DMS 273 (cell line): ENCODE results near the gene GSDME.

Experiments
- DNase-seq: peaks from one replicate; lab custom pipeline; 2025; ENCODE audit not compliant: unreplicated experiment; lab: John Stamatoyannopoulos, UW

Gene GSDME

GRCh38 chr7:24773646-24774045 is 16.4 kb upstream of the GSDME start:
- DNase-seq = no peak

DNA sequence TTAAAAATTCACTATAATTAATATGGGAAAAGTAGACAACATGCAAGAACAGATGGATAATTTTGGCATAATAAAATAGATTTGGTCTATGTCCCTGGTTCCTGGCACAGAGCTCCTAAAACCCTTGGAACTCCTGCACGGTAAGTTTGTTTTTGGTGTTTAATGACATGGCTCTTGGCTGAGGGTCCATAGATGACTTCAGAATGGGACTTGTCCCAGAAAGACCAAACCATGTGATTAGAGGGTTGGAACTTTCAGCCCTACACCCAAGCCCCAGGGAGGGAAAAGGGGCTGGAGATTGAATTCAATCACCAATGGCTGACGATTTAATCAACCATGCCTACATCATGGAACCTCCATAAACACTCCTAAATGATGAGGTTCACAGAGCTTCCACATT is 12.6 kb upstream of the GSDME start:
- DNase-seq = no peak

DNA sequence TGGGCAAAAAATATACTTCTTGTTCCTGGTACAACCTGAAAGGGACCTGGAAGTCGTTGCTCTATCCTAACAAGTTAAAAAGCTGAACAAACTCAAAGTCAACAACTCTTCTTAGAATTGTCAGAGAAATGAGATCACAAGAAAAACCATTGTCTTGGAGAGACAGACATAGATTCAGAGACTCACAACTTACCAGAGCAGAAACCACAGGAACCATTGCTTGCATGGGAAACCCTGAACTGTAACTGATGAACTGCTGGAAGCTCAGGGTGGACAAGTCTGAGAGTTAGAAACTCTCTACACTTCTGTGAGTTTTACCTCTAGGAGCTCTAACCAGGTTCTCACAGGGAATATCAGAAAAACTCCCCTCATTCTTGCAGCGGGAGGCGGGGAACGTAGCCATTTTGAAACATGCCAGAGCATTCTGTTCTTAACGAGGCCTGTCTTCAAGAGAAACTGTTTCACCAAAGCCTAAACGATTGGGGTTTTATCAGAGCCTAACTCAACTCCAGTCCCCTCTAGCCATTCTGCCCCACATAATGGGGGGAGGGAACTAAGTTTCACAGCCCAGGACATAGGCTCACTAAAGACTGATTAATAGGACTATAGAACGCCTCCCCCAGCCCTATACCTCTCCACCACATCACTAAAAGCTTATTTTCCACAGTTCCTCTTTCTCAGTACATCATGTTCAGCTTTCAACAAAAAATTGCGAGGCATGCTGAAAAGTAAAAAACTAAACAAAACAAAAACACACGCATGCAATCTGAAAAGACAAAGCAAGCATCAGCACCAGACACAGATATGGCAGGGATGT is 12.0 kb upstream of the GSDME start:
- no peak for DNase-seq

- no peak for DNase-seq
Observed at GRCh38 chr7:24767878-24768569, 10.8 kb upstream of the GSDME start.

GRCh38 chr7:24764972-24765744 is 7.9 kb upstream of the GSDME start:
- peak; percentile 53 for DNase-seq

- DNase-seq = no peak
Observed at GRCh38 chr7:24764011-24764410, 6.7 kb upstream of the GSDME start.

DNA sequence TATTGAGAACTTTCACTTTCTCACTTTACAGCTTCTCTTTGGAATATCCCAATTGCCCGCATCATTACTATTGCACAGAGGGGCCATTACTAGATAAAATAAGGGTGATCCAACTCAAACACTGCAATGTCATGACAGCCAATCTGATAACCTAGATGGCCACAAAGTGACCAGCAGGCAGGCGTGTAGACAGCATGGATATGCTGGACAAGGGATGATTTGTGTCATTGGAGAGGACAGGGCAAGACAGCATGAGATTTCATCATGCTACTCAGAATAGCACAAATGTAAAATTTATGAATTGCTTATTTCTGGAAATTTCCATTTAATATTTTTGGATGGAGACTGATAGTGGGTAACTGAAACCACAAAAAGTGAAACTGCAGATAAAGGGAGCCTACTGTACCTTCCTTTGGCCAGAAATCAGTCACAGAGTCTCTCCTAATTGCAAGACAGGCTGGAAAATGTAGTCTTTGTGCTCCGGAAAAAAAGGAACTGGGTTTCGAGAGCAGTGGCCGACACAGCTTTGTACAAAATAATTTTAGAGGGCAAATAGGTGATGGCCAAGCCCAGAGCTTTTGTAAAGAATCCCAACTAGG is 6.1 kb upstream of the GSDME start:
- DNase-seq = no peak

DNA sequence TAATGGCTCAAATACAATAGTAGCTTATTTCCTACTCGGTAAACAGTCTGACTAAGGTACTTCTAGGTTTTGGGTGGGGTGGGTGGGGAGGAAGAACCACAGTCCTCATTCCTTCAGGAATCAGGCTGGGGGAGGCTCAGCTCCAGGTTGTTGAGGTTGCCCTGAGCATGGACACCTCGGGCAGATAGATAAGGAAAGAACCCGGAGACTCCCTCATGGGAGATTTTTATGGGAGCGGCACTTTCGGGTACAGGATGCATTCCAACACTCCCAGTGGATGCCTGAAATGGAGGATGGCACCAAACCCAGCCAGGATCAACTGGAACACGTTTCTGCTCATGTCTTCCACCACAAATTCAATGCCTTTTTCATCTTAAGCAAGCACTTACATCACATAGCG is 5.5 kb upstream of the GSDME start:
- DNase-seq = no peak

DNA sequence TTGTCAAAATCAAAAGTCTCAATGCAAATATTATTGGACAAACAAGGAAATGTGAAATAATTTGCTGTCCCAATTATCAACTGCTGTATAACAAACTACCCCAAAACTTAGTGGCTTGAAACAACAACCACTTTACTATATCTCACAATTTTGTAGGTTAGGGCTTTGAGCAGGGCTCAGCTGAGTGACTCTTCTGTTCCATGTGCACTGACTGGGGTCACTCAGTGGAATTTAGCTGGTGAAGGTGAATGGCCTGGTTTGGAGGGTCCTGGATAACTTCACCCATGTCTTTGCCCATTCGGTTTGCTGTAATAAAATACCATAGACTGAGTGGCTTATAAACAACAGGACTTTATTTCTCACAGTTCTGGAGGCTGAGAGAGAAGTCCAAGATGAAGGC is 3.7 kb upstream of the GSDME start:
- no peak for DNase-seq

DNA sequence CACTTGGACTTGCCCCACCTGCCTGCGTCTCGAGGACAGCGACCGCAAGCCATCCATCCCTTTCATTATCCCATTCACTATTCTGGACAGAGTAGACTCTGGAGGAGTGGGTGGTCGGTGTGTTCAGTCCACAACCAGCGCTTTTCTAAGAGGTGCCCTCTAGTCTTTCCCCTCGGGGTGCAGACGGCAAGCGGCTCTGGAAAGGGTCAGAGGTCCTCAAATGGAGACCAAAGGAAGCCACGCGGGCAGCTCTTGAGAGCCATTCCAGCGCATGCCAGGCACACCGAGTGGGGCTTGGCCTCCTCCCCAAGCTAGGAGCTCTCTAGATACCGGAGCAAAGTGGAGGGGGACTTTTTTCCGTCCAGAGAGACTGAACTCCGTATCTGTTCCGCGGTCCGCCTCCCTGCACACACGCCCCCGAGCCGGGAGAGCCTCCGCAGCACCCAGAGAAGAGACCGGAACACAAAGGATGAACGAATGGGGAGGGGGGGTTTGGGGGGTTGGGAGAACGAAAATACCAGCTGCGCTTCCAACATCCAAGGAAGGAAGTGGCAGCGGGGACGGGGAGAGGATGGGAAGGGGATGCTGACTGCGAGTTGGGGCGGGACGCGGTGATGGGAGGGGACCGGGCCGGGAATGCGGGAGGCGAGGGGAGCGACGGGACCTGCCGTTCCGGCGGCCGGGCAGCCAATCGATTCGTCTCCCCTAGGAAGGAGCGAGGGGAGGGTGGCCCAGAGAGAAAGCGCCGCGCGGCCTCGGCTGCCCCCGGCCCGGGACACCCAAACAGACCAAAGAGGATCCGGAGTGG is 515 bp downstream of the GSDME start:
- peak; percentile 88 for DNase-seq

- no peak for DNase-seq
Observed at GRCh38 chr7:24755541-24756407, 1.5 kb downstream of the GSDME start.

GRCh38 chr7:24754906-24755506 is 2.3 kb downstream of the GSDME start:
- DNase-seq = no peak

GRCh38 chr7:24752073-24752800 is 5.0 kb downstream of the GSDME start:
- no peak for DNase-seq

GRCh38 chr7:24751484-24751883 is 5.8 kb downstream of the GSDME start:
- DNase-seq = no peak

DNA sequence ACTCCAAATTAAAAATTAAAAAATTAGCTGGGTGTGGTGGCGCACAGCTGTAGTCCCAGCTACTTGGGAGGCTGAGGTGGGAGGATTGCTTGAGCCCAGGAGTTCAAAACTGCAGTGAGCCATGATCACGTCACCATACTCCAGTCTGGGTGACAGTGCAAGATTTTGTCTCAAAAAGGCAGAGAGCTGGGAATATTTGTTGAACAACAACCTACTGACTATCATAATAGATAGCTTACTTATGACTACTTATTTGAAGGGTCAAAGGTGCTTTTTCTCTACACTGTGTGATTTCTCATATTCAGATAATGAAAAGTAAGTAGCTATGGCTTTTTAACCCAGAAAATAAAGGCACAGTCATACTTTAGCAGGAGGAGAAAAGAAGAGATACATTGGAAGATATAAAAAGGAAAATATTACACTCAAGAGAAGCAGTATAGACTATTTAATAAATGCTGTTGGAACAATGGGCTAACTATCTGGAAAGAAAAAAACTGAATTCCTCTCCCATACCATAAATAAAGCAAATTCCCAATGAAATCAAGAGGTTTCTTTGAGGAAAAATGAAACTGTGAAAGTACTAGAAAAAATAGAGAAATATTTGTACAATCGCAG is 6.7 kb downstream of the GSDME start:
- DNase-seq = no peak

- no peak for DNase-seq
Observed at GRCh38 chr7:24748521-24748920, 8.7 kb downstream of the GSDME start.

DNA sequence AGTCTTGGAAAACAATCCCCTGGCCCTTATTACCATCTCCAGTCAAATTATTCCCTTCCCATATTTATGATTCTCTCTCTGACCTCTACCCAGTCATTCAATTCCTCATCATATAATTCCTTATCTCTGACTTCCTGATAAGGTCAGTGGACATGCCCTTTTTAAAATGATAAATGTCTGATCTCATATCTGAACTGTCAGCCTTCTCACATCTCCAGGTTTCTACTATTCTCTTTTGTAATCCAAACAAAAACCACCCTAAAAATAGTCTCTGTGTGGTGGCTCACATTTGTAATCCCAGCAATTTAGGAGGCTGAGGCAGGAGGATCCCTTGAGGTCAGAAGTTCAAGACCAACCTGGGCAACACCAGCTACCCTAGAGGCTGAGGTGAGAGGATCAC is 11.9 kb downstream of the GSDME start:
- no peak for DNase-seq

GRCh38 chr7:24743471-24743870 is 13.8 kb downstream of the GSDME start:
- no peak for DNase-seq
